Fibroblast of lung (primary cell): Measurements from ENCODE around the gene CHMP6. TPM values are rescaled to one million over a fixed set of nuclear protein-coding genes. Genes with fewer than 3 reads are reported as not detected.

Experiments
- DNase-seq, 2 donors: peaks; one replicate each; pipeline versions ENCODE4 v3.0.0 to v3.0.0-alpha.2; 2010; ENCODE audit warnings: low read depth in 2 of 2
- H2AFZ ChIP-seq: 2 replicates; pipeline ENCODE4 v1.5.1; 2012; ENCODE audit warnings: low read length, control low read depth, inconsistent platforms
- H3K27ac ChIP-seq: 2 replicates; pipeline ENCODE4 v1.5.1; 2011; ENCODE audit warnings: low read length, control low read depth; ENCODE audit not compliant: insufficient read depth
- H3K27me3 ChIP-seq: 2 replicates; pipeline ENCODE4 v1.5.1; 2011; ENCODE audit warnings: mild to moderate bottlenecking, low read length; ENCODE audit not compliant: control insufficient read depth, insufficient read depth
- H3K36me3 ChIP-seq: 2 replicates; pipeline ENCODE4 v1.5.1; 2011; ENCODE audit warnings: low read length; ENCODE audit not compliant: control insufficient read depth, insufficient read depth
- H3K4me1 ChIP-seq: 2 replicates; pipeline ENCODE4 v1.5.1; 2011; ENCODE audit warnings: low read length; ENCODE audit not compliant: control insufficient read depth, insufficient read depth; ENCODE audit errors: extremely low read depth
- H3K4me2 ChIP-seq: 2 replicates; pipeline ENCODE4 v1.5.1; 2011; ENCODE audit warnings: low read length, control low read depth; ENCODE audit not compliant: insufficient read depth; ENCODE audit errors: extremely low read depth
- H3K4me3 ChIP-seq, 4 experiments: fragments of 200-600 bp in 1 of 4; sonication (generic) in 1 of 4; replicated peaks in 1 of 4; 2 replicates each; pipeline ENCODE4 v1.5.1; 2011 to 2016; ENCODE audit warnings: low read length in 4 of 4, low read depth in 3 of 4, mild to moderate bottlenecking in 3 of 4, control low read depth in 2 of 4, inconsistent platforms in 1 of 4, mixed read lengths in 1 of 4; ENCODE audit not compliant: insufficient read depth in 1 of 4; ENCODE audit errors: control extremely low read depth in 1 of 4
- H3K79me2 ChIP-seq: 2 replicates; pipeline ENCODE4 v1.5.1; 2012; ENCODE audit warnings: mild to moderate bottlenecking, low read length, inconsistent platforms; ENCODE audit not compliant: control insufficient read depth, insufficient read depth
- H3K9ac ChIP-seq: 2 replicates; pipeline ENCODE4 v1.5.1; 2011; ENCODE audit warnings: mild to moderate bottlenecking, low read length, control low read depth; ENCODE audit not compliant: insufficient read depth
- H3K9me3 ChIP-seq: 2 replicates; pipeline ENCODE4 v1.5.1; 2012; ENCODE audit warnings: low read depth, low read length; ENCODE audit not compliant: control insufficient read depth, insufficient read depth
- H4K20me1 ChIP-seq: 2 replicates; pipeline ENCODE4 v1.5.1; 2011; ENCODE audit warnings: low read length; ENCODE audit not compliant: control insufficient read depth, insufficient read depth; ENCODE audit errors: extremely low read depth
- CTCF ChIP-seq, 2 donors: IDR thresholded peaks in 1 of 2; conservative IDR thresholded peaks in 1 of 2; 1 replicate in 1 of 2; 2 replicates in 1 of 2; pipeline ENCODE4 v1.5.1; 2011 to 2012; ENCODE audit warnings: low read length in 2 of 2, control low read depth in 1 of 2, inconsistent platforms in 1 of 2, low read depth in 1 of 2, mild to moderate bottlenecking in 1 of 2
- EZH2 ChIP-seq: IDR thresholded peaks from 2 replicates; pipeline ENCODE4 v1.5.1; 2012; ENCODE audit warnings: low read length, control low read depth, mild to moderate bottlenecking; ENCODE audit errors: missing control alignments
- polyA plus RNA-seq, 2 donors: library from polyadenylated mRNA; depleted of rRNA in 1 of 2; stranded (reverse) in 1 of 2; unstranded in 1 of 2; fragments of >200 nt; gene quantifications; 2 replicates each; pipeline ENCODE4 v1.2.1, GENCODE V29; 2011 to 2012; ENCODE audit warnings: missing spikeins in 1 of 2
- total RNA-seq: library from RNA; depleted of rRNA; stranded (reverse); fragments of >200 nt; gene quantifications from 2 replicates; pipeline ENCODE4 v1.2.1, GENCODE V29; 2014

Gene CHMP6
- total and polyA plus RNA-seq, 2 donors (not counting 1 experiment from before 2014, with no cell fraction given) = 11.2 to 30.1 TPM

- Histone ChIP-seq H2AFZ (no peak overlapping the region), H3K27ac (no peak overlapping the region), H3K9me3 (no peaks in the 10 kb centered on the region), H3K9ac (no peak overlapping the region), H3K4me3 (no peak overlapping the region), H3K4me1 (no peaks in the 10 kb centered on the region), H3K79me2 (no peaks in the 10 kb centered on the region), H3K4me2 (peak overlapping the region; percentile 35), H3K36me3 (no peaks in the 10 kb centered on the region), H4K20me1 (no peaks in the 10 kb centered on the region), H3K27me3 (peaks cover 30% of the 10 kb centered on the region)
- DNase-seq = no peak
- TF ChIP-seq CTCF (conservative IDR thresholded peaks at IDR 0.05 in 1 of 2, IDR thresholded peaks at IDR 0.05 in 1 of 2; ENCODE audit: low read depth in 1 of 2, low read length in 2 of 2) = no peak
- no peak for TF ChIP-seq EZH2
Measured at GRCh38 chr17:81027038-81027437, 35.4 kb downstream of the CHMP6 start.

GRCh38 chr17:81027591-81028505 lies 36.2 kb downstream of the CHMP6 start:
- Histone ChIP-seq H3K4me1 (no peaks in the 10 kb centered on the region), H3K4me2 (no peak overlapping the region), H3K9ac (no peak overlapping the region), H3K36me3 (peaks cover 2% of the 10 kb centered on the region), H3K9me3 (no peaks in the 10 kb centered on the region), H3K79me2 (no peaks in the 10 kb centered on the region), H3K4me3 (no peak overlapping the region), H3K27me3 (peaks cover 30% of the 10 kb centered on the region), H4K20me1 (no peaks in the 10 kb centered on the region), H3K27ac (no peak overlapping the region), H2AFZ (no peak overlapping the region)
- TF ChIP-seq EZH2 (peak; percentile 50), CTCF (conservative IDR thresholded peaks at IDR 0.05 in 1 of 2, IDR thresholded peaks at IDR 0.05 in 1 of 2; ENCODE audit: low read depth in 1 of 2, low read length in 2 of 2) (no peak)
- DNase-seq = no peak

- H4K20me1 ChIP-seq = no peaks in the 10 kb centered on the region
- no peaks in the 10 kb centered on the region for H3K4me1 ChIP-seq
- no peak overlapping the region for H3K4me2 ChIP-seq
- H3K9me3 ChIP-seq = no peaks in the 10 kb centered on the region
- no peak overlapping the region for H2AFZ ChIP-seq
- peaks cover 2% of the 10 kb centered on the region for H3K36me3 ChIP-seq
- no peaks in the 10 kb centered on the region for H3K79me2 ChIP-seq
- H3K27me3 ChIP-seq = peaks cover 30% of the 10 kb centered on the region
- H3K27ac ChIP-seq = no peak overlapping the region
- TF ChIP-seq EZH2 (no peak), CTCF (conservative IDR thresholded peaks at IDR 0.05 in 1 of 2, IDR thresholded peaks at IDR 0.05 in 1 of 2; ENCODE audit: low read depth in 1 of 2, low read length in 2 of 2) (no peak)
- no peak for DNase-seq
- H3K4me3 ChIP-seq = no peak overlapping the region
- H3K9ac ChIP-seq = no peak overlapping the region
Measured at GRCh38 chr17:81028506-81028858, 36.8 kb downstream of the CHMP6 start.
